HG03575 (cell line): ENCODE data around the gene HEATR5A.
"Not testable (repeated sequence)": the region's sequence is repeated elsewhere in the genome, so short reads cannot be mapped to it uniquely, and the experiment has no call there.

Source experiments
- ATAC-seq: cut with Tn5 transposase; IDR thresholded peaks from one replicate; pipeline ENCODE4 v1.9.1; 2021; ENCODE audit not compliant: unreplicated experiment, insufficient number of reproducible peaks, low FRiP score; ENCODE audit errors: extremely low read depth

The HEATR5A gene

DNA sequence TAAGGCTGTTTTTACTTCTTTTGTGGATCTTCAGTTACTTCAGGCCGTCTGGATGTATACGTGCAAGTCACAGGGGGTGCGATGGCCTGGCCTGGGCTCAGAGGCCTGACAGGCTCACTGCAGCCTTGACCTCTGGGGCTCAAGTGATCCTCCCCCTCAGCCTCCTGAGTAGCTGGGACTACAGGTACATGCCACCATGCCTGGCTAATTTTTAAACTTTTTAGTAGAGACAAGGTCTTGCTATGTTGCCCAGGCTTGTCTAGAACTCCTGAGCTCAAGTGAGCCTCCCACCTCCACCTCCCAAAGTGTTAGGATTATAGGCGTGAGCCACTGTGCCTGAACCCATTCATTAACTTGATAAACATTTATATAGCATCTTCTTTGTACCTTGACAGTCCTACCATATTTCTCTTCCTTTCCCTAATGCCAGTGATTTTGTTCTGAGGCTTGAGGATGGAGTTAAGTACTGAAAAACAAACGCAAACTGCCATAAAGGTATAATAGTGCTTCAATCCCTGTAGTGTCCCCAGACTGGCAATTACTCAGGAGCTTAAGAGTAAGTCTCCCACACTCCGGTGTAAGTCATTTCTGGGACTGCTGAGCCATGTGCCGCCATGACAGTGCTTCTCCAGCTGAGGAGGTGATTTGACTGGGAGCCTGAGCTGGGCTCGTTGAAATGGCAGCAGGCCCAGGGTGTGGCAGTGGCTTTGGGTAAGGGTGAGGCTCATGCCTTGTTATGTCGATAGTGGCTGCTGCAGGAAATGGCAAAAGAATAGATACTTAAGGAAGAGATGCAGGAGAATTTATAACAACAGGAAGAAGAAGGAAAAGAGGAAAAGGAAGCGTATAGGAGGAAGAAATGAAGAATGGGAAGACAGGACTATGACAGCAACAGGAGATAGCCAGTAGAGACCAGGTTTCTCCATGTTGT is 169.1 kb downstream of the HEATR5A start:
- ATAC-seq = no peak

DNA sequence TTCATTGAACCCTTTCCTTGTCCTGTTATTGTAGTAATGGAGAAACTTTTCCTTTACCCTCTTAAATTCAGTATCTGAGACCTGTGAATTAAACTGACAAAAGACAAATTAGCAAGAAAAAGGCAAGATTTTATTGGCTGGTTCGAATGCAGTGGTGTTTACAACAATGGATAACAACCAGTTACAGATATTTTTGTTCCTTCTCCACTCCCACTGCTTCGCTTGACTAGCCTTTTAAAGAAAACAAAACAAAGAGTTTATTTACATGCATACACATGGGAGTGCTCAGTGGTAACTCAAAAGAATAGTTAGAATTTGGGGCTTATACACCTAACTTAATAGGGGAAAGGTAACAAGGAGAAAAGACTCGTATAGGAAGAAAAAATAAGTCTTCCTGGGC is 175.7 kb downstream of the HEATR5A start:
- ATAC-seq = no peak

DNA sequence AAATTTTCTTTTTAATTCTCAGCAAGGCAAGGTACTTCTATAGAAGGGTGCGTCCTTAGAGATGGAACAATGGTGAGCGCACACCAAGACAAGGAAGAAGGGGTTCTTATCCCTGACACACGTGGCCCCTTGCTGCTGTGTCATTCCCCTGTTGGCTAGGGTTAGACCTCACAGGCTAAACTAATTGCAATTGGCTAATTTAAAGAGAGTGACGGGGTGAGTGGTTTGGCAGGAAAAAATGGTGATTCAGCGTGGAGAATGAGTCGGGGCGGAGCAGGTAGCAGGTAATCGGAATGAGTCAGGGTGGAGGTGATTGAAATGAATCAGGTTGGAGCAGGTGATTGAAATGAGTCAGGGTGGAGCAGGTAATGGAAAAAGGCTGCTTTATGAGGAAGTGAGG is 176.5 kb downstream of the HEATR5A start:
- no peak for ATAC-seq

DNA sequence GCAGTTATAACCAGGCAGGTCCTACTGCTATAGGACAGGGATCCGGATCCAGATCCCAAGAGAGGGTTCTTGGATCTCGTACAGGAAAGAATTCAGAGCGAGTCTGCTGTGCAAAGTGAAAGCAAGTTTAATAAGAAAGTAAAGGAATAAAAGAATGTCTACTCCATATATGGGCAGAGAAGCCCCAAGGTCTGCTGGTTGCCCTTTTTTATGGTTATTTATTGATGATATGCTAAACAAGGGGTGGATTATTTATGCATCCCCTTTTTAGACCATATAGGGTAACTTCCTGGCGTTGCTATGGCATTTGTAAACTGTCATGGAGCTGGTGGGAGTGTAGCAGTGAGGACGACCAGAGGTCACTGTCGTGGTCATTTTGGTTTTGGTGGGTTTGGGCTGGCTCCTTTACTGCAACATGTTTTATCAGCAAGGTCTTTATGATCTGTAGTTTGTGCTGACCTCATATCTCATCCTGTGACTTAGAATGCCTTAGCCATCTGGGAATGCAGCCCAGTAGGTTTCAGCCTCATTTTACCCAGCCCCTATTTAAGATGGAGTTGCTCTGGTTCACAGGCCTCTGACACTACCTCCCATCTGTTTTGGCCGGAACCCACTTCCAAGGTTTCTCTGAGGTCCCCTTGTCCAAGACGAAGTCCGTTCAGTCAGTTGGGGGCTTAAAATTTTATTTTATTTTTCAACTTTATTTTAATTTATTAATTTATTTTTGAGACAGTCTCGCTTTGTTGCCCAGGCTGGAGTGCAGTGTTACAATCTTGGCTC is 178.0 kb downstream of the HEATR5A start:
- ATAC-seq = not testable (repeated sequence)
